H9 (cell line): ENCODE data around the gene RAB17. TPM values are rescaled to one million over a fixed set of nuclear protein-coding genes. Genes with fewer than 3 reads are reported as not detected.

Experiments
- DNase-seq: peaks from one replicate; pipeline ENCODE4 v3.0.0-alpha.2; 2017
- H2AFZ ChIP-seq: one replicate; pipeline ENCODE4 v1.6.1; 2013; ENCODE audit warnings: mild to moderate bottlenecking, low read length, control low read depth, moderate library complexity
- H2AK5ac ChIP-seq: 2 replicates; pipeline ENCODE4 v1.6.1; 2013; ENCODE audit warnings: low read length, control low read depth, mixed read lengths; ENCODE audit not compliant: insufficient read length
- H2BK120ac ChIP-seq: one replicate; pipeline ENCODE4 v1.6.1; 2013; ENCODE audit warnings: low read depth, mild to moderate bottlenecking, low read length, control low read depth, inconsistent platforms; ENCODE audit not compliant: poor library complexity, severe bottlenecking
- H2BK12ac ChIP-seq: 2 replicates; pipeline ENCODE4 v1.6.1; 2013; ENCODE audit warnings: low read length, control low read depth, mixed read lengths, low read depth; ENCODE audit not compliant: insufficient read length
- H2BK15ac ChIP-seq: 2 replicates; pipeline ENCODE4 v1.6.1; 2013; ENCODE audit warnings: low read depth, low read length, control low read depth
- H2BK20ac ChIP-seq: one replicate; pipeline ENCODE4 v1.6.1; 2013; ENCODE audit warnings: low read depth, mild to moderate bottlenecking, low read length, control low read depth, inconsistent platforms; ENCODE audit not compliant: poor library complexity, severe bottlenecking
- H2BK5ac ChIP-seq: 2 replicates; pipeline ENCODE4 v1.6.1; 2013; ENCODE audit warnings: low read length, control low read depth, mixed read lengths; ENCODE audit not compliant: insufficient read length
- H3K14ac ChIP-seq: 2 replicates; pipeline ENCODE4 v1.6.1; 2013; ENCODE audit warnings: low read length, control low read depth; ENCODE audit not compliant: insufficient read depth
- H3K18ac ChIP-seq: 2 replicates; pipeline ENCODE4 v1.6.1; 2013; ENCODE audit warnings: low read depth, mild to moderate bottlenecking, mixed read lengths, low read length, control low read depth; ENCODE audit not compliant: insufficient read length
- H3K23ac ChIP-seq: 2 replicates; pipeline ENCODE4 v1.6.1; 2013; ENCODE audit warnings: low read length, control low read depth, mixed read lengths, low read depth; ENCODE audit not compliant: insufficient read length
- H3K23me2 ChIP-seq: 2 replicates; pipeline ENCODE4 v1.6.1; 2013; ENCODE audit warnings: low read depth, mild to moderate bottlenecking, mixed read lengths, low read length, control low read depth; ENCODE audit not compliant: insufficient read length, poor library complexity, severe bottlenecking
- H3K27ac ChIP-seq: 2 replicates; pipeline ENCODE4 v1.5.1; 2013; ENCODE audit warnings: low read length, control low read depth, mixed read lengths, low read depth; ENCODE audit not compliant: insufficient read length
- H3K27me3 ChIP-seq: 2 replicates; pipeline ENCODE4 v1.6.1; 2013; ENCODE audit warnings: low read length, control low read depth, inconsistent platforms; ENCODE audit not compliant: insufficient read depth
- H3K4ac ChIP-seq: 2 replicates; pipeline ENCODE4 v1.6.1; 2013; ENCODE audit warnings: low read depth, mild to moderate bottlenecking, control low read depth, inconsistent platforms, low read length, moderate library complexity
- H3K4me1 ChIP-seq: 2 replicates; pipeline ENCODE4 v1.6.1; 2013; ENCODE audit warnings: low read length, control low read depth, inconsistent platforms; ENCODE audit not compliant: insufficient read depth
- H3K4me2 ChIP-seq: 2 replicates; pipeline ENCODE4 v1.6.1; 2013; ENCODE audit warnings: low read length, control low read depth, mixed read lengths; ENCODE audit not compliant: insufficient read length, insufficient read depth
- H3K56ac ChIP-seq: 2 replicates; pipeline ENCODE4 v1.6.1; 2013; ENCODE audit warnings: low read depth, mild to moderate bottlenecking, mixed read lengths, low read length, control low read depth; ENCODE audit not compliant: insufficient read length
- H3K79me1 ChIP-seq: 2 replicates; pipeline ENCODE4 v1.6.1; 2013; ENCODE audit warnings: low read depth, mild to moderate bottlenecking, moderate library complexity, low read length, control low read depth, inconsistent platforms; ENCODE audit not compliant: insufficient read depth, poor library complexity, severe bottlenecking
- H3K79me2 ChIP-seq: 2 replicates; pipeline ENCODE4 v1.6.1; 2013; ENCODE audit warnings: low read length, control low read depth, inconsistent platforms; ENCODE audit not compliant: insufficient read depth
- H3K9ac ChIP-seq: 2 replicates; pipeline ENCODE4 v1.6.1; 2013; ENCODE audit warnings: low read length, control low read depth, mixed read lengths; ENCODE audit not compliant: insufficient read length; ENCODE audit errors: extremely low read depth
- H3K9me3 ChIP-seq: one replicate; pipeline ENCODE4 v1.6.1; 2013; ENCODE audit warnings: low read depth, low read length, inconsistent platforms; ENCODE audit not compliant: control insufficient read depth
- H3T11ph ChIP-seq: one replicate; pipeline ENCODE4 v1.6.1; 2013; ENCODE audit warnings: mild to moderate bottlenecking, low read length, control low read depth, inconsistent platforms
- H4K20me1 ChIP-seq: one replicate; pipeline ENCODE4 v1.6.1; 2013; ENCODE audit not compliant: control insufficient read depth, insufficient read length, insufficient read depth
- H4K5ac ChIP-seq: 2 replicates; pipeline ENCODE4 v1.6.1; 2013; ENCODE audit warnings: low read depth, mild to moderate bottlenecking, mixed read lengths, low read length, control low read depth; ENCODE audit not compliant: insufficient read length
- H4K8ac ChIP-seq: replicated peaks from 2 replicates; pipeline ENCODE4 v1.6.1; 2013; ENCODE audit warnings: low read length, control low read depth, mixed read lengths, low read depth; ENCODE audit not compliant: insufficient read length
- H4K91ac ChIP-seq: 2 replicates; pipeline ENCODE4 v1.6.1; 2013; ENCODE audit warnings: low read depth, mild to moderate bottlenecking, moderate library complexity, mixed read lengths, low read length, control low read depth; ENCODE audit not compliant: insufficient read length
- H3K27ac Mint-ChIP-seq, 3 experiments: 2 replicates in 2 of 3; 3 replicates in 1 of 3; pipeline ENCODE4 v1.8.0; 2020 to 2021; ENCODE audit warnings: mixed read lengths in 3 of 3, mild to moderate bottlenecking in 1 of 3, moderate library complexity in 1 of 3
- H3K27me3 Mint-ChIP-seq: 2 replicates; pipeline ENCODE4 v1.8.0; 2021; ENCODE audit warnings: low read depth, mild to moderate bottlenecking, moderate library complexity, mixed read lengths
- H3K36me3 Mint-ChIP-seq, 3 experiments: 2 replicates in 2 of 3; 3 replicates in 1 of 3; pipeline ENCODE4 v1.8.0; 2020 to 2021; ENCODE audit warnings: low read depth in 3 of 3, mixed read lengths in 3 of 3; ENCODE audit not compliant: insufficient read depth in 1 of 3
- H3K4me1 Mint-ChIP-seq, 2 experiments: 2 replicates each; pipeline ENCODE4 v1.8.0; 2020; ENCODE audit warnings: mixed read lengths in 2 of 2
- H3K4me3 Mint-ChIP-seq, 2 experiments: 2 replicates in 1 of 2; 3 replicates in 1 of 2; pipeline ENCODE4 v1.8.0; 2020 to 2021; ENCODE audit warnings: mild to moderate bottlenecking in 2 of 2, mixed read lengths in 2 of 2, moderate library complexity in 1 of 2
- H3K9me3 Mint-ChIP-seq, 2 experiments: 2 replicates in 1 of 2; 3 replicates in 1 of 2; pipeline ENCODE4 v1.8.0; 2020; ENCODE audit warnings: mild to moderate bottlenecking in 2 of 2, mixed read lengths in 2 of 2, moderate library complexity in 1 of 2
- WGBS: extraction: QIAGEN DNeasy Blood & Tissue Kit; methylation state at CpG from one replicate; pipeline ENCODE4 v1.1.7; 2013; ENCODE audit warnings: missing lambda C conversion rate, low lambda C conversion rate, mixed read lengths; ENCODE audit not compliant: insufficient read length; ENCODE audit errors: extremely low coverage; 5-methylcytosine and 5-hydroxymethylcytosine counted together
- total RNA-seq: library from RNA; stranded (reverse); gene quantifications from 2 replicates; pipeline ENCODE4 v1.2.1, GENCODE V29; 2021
- TF ChIP-seq, protein P1 (sequence below): fragments of 200-600 bp; sonication (generic); conservative IDR thresholded peaks from 3 replicates; pipeline ENCODE4 v1.8.0; 2021; ENCODE audit warnings: antibody characterized with exemption, mild to moderate bottlenecking

Gene RAB17
- total RNA-seq, 1 experiment from 2014 or later: 31.9 TPM

DNA sequence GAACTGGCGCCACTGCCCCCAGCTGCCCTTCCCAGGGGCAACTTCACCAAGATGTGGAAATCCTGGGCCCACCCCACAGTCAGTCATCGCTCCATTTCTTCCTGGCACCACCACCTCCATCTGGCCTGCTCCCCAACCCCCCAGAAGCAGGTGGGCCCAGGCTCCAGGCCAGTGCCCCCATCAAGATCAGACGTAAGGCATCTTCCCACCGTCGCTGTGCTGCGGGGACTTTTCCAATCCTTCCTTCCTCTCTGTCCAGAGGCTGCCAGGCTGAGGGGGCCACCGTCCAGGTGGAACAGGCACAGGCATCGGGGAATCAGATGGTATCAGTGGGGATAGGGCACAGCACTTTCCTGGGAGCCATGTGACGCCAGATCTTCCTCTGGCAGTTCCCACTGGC lies 16.1 kb downstream of the RAB17 start:
- no peak overlapping the region for H4K91ac ChIP-seq
- H4K5ac ChIP-seq: no peak overlapping the region
- H3K9ac ChIP-seq: no peak overlapping the region
- no CpG with 5 or more reads among the region's 9 CpGs for WGBS
- H2AK5ac ChIP-seq: no peak overlapping the region
- H4K20me1 ChIP-seq: no peaks in the 10 kb centered on the region
- no peak overlapping the region for H4K8ac ChIP-seq
- H3K23ac ChIP-seq: no peak overlapping the region
- H3K4me1 ChIP-seq: 0 out of 2 replicates have a peak, but pooled peaks cover 3% of the 10 kb centered on the region
- no peaks in the 10 kb centered on the region for H3K27me3 Mint-ChIP-seq
- H3K4me3 Mint-ChIP-seq: no peak overlapping the region
- H3K4ac ChIP-seq: no peak overlapping the region
- H2BK12ac ChIP-seq: no peak overlapping the region
- H3K4me1 Mint-ChIP-seq: peaks cover 13 to 14% of the 10 kb centered on the region in 2 experiments
- H3K79me1 ChIP-seq: no peaks in the 10 kb centered on the region
- no peak overlapping the region for H2BK5ac ChIP-seq
- H3K27me3 ChIP-seq: no peaks in the 10 kb centered on the region
- H3K56ac ChIP-seq: no peak overlapping the region
- no peak overlapping the region for H3K18ac ChIP-seq
- no peak overlapping the region for H2BK120ac ChIP-seq
- peaks cover 0 to 28% (median 5%) of the 10 kb centered on the region in 3 experiments; a peak in 4 of 7 replicates for H3K36me3 Mint-ChIP-seq
- H2AFZ ChIP-seq: no peak overlapping the region
- no peak overlapping the region for H3K14ac ChIP-seq
- no peak for DNase-seq
- no peaks in the 10 kb centered on the region for H3K9me3 Mint-ChIP-seq
- H3K79me2 ChIP-seq: no peaks in the 10 kb centered on the region
- H3K27ac Mint-ChIP-seq: no peak overlapping the region; a peak in 2 of 7 replicates
- no peak overlapping the region for H3K4me2 ChIP-seq
- H2BK15ac ChIP-seq: no peak overlapping the region
- H3K27ac ChIP-seq: no peak overlapping the region
- H3T11ph ChIP-seq: no peak overlapping the region
- TF ChIP-seq, protein P1, sequence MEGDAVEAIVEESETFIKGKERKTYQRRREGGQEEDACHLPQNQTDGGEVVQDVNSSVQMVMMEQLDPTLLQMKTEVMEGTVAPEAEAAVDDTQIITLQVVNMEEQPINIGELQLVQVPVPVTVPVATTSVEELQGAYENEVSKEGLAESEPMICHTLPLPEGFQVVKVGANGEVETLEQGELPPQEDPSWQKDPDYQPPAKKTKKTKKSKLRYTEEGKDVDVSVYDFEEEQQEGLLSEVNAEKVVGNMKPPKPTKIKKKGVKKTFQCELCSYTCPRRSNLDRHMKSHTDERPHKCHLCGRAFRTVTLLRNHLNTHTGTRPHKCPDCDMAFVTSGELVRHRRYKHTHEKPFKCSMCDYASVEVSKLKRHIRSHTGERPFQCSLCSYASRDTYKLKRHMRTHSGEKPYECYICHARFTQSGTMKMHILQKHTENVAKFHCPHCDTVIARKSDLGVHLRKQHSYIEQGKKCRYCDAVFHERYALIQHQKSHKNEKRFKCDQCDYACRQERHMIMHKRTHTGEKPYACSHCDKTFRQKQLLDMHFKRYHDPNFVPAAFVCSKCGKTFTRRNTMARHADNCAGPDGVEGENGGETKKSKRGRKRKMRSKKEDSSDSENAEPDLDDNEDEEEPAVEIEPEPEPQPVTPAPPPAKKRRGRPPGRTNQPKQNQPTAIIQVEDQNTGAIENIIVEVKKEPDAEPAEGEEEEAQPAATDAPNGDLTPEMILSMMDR: no peak
- H2BK20ac ChIP-seq: no peak overlapping the region
- H3K9me3 ChIP-seq: no peaks in the 10 kb centered on the region
- no peaks in the 10 kb centered on the region for H3K23me2 ChIP-seq
